GM12865 (cell line): ENCODE measurements around the gene MRPL41.
A peak's percentile ranks its signal among the peaks of the same experiment; 100 is the strongest.
"Not testable (repeated sequence)": the region's sequence is repeated elsewhere in the genome, so short reads cannot be mapped to it uniquely, and the experiment has no call there.

ENCODE experiments used
- DNase-seq: peaks from one replicate; pipeline ENCODE4 v3.0.0; 2010; ENCODE audit warnings: low read depth
- H3K4me3 ChIP-seq: 2 replicates; pipeline ENCODE4 v1.5.1; 2011; ENCODE audit warnings: mild to moderate bottlenecking, low read depth, low read length, control low read depth
- TF ChIP-seq, protein P1 (sequence below): IDR thresholded peaks from 2 replicates; pipeline ENCODE4 v1.5.1; 2011; ENCODE audit warnings: low read length, control low read depth, low read depth, inconsistent platforms; ENCODE audit not compliant: insufficient read depth; ENCODE audit errors: missing control alignments

MRPL41 gene

DNA sequence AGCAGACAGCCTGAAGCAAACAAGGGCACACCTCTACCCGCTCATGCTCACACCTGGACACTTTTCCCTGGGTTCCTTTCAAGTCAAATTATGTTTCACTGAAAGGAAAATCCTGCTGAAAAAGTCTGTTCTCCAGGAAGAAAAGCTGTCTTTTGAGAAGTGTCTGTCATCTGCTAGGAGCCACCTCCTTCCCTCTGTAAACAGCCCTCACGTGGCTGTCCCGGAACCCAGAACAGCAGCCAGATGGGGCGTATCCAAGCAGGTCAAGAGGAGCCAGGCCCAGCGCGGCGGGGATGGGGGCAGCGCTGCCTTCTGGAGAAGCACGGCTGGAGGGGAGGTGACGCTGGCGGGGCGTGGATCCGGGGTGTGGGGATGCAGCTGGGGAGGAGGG, 1.5 kb upstream of the MRPL41 start, which contains the start of gene PNPLA7:
TSS of gene PNPLA7 (minus strand) at position 172 of the 391 bp plus-strand sequence. CDS start 205 bp downstream, outside the sequence.
- H3K4me3 ChIP-seq = peak within 1 kb of the TSS; percentile 71
- peak; percentile 54 for DNase-seq
- TF ChIP-seq, protein P1, sequence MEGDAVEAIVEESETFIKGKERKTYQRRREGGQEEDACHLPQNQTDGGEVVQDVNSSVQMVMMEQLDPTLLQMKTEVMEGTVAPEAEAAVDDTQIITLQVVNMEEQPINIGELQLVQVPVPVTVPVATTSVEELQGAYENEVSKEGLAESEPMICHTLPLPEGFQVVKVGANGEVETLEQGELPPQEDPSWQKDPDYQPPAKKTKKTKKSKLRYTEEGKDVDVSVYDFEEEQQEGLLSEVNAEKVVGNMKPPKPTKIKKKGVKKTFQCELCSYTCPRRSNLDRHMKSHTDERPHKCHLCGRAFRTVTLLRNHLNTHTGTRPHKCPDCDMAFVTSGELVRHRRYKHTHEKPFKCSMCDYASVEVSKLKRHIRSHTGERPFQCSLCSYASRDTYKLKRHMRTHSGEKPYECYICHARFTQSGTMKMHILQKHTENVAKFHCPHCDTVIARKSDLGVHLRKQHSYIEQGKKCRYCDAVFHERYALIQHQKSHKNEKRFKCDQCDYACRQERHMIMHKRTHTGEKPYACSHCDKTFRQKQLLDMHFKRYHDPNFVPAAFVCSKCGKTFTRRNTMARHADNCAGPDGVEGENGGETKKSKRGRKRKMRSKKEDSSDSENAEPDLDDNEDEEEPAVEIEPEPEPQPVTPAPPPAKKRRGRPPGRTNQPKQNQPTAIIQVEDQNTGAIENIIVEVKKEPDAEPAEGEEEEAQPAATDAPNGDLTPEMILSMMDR = no peak

DNA sequence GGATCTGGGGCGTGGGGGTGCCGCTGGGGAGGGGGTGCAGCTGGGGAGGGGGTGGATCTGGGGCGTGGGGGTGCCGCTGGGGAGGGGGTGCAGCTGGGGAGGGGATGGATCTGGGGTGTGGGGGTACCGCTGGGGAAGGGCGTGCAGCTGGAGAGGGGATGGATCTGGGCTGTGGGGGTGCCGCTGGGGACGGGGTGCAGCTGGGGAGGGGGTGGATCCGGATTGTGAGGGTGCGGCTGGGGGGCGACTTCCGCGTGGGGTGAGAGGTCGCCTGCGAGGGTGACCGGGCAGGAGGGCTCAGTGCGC, 768 bp upstream of the MRPL41 start:
- peak overlapping the region; percentile 71 for H3K4me3 ChIP-seq
- not testable (repeated sequence) for DNase-seq

DNA sequence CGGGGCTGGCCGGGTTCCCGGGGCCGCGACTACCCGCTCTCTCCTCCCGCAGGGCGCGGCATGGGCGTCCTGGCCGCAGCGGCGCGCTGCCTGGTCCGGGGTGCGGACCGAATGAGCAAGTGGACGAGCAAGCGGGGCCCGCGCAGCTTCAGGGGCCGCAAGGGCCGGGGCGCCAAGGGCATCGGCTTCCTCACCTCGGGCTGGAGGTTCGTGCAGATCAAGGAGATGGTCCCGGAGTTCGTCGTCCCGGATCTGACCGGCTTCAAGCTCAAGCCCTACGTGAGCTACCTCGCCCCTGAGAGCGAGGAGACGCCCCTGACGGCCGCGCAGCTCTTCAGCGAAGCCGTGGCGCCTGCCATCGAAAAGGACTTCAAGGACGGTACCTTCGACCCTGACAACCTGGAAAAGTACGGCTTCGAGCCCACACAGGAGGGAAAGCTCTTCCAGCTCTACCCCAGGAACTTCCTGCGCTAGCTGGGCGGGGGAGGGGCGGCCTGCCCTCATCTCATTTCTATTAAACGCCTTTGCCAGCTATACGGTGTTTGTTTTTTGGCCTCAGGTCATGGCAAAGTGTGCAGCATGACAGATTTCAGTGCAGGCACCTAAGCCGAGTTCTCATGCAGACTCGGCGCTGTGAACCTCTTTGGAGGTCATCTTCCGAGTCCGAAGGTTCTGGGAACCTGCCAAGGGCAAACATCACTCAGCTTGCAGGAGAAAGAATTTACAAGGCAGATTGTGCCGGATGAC, 516 bp downstream of the MRPL41 start:
- peak overlapping the region; percentile 93 for H3K4me3 ChIP-seq
- DNase-seq = peak; percentile 48
- TF ChIP-seq, protein P1 = no peak

DNA sequence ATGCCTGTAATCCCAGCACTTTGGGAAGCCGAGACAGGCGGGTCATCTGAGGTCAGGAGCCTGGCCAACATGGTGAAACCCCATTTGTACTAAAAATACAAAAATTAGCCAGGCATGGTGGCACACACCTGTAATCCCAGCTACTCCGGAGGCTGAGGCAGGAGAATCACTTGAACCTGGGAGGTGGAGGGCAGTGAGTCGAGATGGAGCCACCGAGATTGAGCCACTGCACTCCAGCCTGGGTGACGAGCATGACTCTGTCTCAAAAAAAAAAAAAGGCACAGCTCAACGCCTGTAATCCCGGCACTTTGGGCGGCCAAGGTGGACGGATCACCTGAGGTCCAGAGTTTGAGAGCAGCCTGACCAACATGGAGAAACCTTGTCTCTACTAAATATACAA, 2.0 kb downstream of the MRPL41 start:
- not testable (repeated sequence) for H3K4me3 ChIP-seq, DNase-seq

DNA sequence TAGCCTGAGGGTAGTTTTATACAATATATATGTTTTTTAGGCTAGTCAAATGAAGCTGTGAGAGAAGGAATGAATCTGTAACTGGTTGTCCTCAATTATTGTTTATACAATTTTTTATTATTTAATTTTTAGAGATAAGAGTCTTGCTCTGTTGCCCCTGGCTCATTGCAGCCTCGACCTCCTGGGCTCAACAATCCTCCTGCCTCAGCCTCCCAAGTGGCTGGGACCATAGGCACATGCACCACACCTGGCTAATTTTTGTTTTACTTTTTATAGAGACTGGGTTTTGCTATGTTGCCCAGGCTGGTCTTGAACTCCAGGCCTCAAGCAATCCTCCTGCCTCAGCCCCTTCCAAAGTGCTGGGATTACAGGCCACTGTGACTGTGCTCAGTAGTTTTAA, 2.7 kb downstream of the MRPL41 start:
- TF ChIP-seq, protein P1 = no peak
- DNase-seq = no peak
- H3K4me3 ChIP-seq = no peak overlapping the region

DNA sequence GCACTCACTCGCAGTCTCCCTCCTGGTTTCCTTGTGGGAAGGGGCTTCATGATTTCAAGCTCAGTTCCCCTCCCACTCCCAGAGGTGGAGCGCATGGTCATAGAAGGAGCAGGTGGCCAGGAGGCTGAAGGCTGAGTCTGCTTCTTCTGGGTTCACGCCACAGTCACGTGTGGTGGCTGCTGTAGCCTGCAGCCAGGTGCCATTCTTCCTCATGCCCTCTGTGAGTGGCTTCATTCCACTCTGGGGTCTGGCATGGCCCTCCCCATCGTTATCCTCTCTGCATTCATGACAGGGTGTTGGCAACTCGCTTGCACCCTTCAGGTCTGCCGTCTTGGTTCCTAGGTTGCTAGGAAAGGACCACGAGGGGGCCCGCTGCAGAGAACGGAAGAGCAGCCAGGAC, 3.5 kb downstream of the MRPL41 start:
- TF ChIP-seq, protein P1 = no peak
- no peak for DNase-seq
- no peak overlapping the region for H3K4me3 ChIP-seq

DNA sequence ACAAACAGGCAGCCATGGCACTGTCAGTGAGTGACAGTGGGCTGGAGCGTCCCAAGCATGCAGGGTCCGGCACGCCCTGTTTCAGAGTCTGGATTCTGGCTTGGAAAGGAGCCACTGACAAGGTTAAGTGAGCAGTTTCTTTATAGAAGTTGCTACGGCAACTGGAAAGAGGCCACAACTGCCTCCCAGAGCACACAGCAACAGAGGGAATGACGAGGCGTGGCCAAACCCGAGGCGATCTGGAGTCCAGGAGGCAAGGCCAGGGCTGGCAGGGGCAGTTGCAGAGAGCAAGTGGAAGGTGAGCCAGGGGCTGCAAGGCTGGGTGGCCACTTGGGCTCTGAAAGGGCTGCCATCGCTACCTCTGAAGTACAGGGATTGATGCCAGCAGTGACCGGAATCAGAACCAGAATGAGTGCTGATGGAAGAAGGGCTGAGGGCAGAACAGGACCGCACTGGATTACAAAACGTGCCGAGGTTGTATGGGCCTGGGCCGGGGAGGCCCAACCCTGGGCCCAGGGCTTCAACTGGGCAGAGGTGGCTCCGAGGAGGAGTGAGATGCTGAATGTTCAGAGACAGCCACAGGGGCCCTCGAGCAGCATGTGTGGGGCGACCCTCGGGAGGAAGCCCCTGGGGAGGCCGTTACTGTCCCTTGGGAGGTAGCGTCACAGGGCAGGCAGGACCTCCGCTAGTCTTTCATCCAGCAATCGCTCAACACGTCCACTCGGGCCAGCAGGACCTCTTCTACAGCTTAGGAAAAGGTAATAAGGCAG, 4.6 kb downstream of the MRPL41 start:
- TF ChIP-seq, protein P1 = no peak
- no peak overlapping the region for H3K4me3 ChIP-seq
- DNase-seq = no peak

DNA sequence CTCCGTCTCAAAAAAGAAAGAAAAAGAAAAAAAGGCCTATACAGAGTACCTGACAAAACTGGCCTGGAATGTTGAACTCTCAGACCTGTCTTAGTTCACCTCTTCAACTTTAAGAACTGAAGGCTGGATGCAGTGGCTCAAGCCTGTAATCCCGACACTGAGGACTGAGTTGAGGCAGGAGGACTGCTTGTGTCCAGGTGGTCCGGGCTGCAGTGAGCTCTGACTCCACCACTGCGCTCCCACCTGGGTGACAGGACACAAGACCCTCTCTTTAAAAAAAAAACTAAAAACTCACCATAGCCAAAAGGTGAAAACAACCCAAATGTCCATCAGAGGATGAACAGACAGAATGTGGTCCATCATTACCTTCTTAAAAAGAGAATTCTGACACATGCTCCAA, 6.4 kb downstream of the MRPL41 start:
- no peak for DNase-seq
- TF ChIP-seq, protein P1 = no peak
- no peak overlapping the region for H3K4me3 ChIP-seq
